Measurements from ENCODE around the gene ACOX2.

DNA sequence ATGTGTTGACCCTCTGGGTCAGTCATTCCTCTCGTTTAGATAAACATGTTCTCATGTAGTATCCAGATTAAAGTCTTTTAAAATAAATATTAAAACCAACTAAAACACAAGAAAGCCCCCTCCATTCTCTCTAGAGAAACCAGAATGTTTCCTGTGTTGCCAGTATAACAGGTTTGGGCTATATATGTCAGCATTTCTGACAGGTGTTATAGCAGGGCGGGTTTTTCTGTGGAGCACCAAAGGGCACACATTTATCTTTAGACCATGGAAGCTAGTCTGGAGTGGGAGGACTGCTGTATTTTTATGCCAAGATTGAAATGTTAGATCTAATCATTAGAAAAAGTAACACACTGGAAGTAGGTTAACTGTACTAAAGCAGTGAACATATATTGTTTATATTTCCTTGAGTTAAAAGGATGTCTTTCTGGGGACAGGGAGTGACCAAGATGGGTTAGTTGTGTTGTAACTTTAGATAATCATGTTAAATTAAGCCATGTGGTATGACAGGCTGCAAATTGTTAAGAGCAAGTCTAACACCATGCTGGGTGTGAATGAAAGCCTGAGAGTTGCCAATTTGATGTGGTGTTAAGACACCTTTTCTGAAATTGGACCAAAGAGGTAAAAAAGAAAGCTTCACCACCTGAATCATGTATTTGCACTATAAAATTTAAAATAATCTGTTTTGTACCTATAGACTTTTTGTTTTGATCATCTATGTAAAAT, 29.5 kb downstream of the ACOX2 start:
- TF ChIP-seq ZNF70 (CRISPR knock-in tag; IDR thresholded peaks at IDR 0.05) (no peak), ZNF8 (CRISPR knock-in tag; IDR thresholded peaks at IDR 0.05) (no peak), ZFP3 (CRISPR knock-in tag; IDR thresholded peaks at IDR 0.05) (no peak), ZC3H10 (CRISPR knock-in tag; IDR thresholded peaks at IDR 0.05) (no peak), TCF4 (CRISPR knock-in tag; IDR thresholded peaks at IDR 0.05; ENCODE audit: borderline replicate concordance) (no peak), ISL1 (CRISPR knock-in tag; IDR thresholded peaks at IDR 0.05) (no peak)
- TF ChIP-seq, protein P1, sequence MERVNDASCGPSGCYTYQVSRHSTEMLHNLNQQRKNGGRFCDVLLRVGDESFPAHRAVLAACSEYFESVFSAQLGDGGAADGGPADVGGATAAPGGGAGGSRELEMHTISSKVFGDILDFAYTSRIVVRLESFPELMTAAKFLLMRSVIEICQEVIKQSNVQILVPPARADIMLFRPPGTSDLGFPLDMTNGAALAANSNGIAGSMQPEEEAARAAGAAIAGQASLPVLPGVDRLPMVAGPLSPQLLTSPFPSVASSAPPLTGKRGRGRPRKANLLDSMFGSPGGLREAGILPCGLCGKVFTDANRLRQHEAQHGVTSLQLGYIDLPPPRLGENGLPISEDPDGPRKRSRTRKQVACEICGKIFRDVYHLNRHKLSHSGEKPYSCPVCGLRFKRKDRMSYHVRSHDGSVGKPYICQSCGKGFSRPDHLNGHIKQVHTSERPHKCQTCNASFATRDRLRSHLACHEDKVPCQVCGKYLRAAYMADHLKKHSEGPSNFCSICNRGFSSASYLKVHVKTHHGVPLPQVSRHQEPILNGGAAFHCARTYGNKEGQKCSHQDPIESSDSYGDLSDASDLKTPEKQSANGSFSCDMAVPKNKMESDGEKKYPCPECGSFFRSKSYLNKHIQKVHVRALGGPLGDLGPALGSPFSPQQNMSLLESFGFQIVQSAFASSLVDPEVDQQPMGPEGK (CRISPR knock-in tag; IDR thresholded peaks at IDR 0.05; ENCODE audit: borderline replicate concordance), result no peak
- TF ChIP-seq, protein P2, sequence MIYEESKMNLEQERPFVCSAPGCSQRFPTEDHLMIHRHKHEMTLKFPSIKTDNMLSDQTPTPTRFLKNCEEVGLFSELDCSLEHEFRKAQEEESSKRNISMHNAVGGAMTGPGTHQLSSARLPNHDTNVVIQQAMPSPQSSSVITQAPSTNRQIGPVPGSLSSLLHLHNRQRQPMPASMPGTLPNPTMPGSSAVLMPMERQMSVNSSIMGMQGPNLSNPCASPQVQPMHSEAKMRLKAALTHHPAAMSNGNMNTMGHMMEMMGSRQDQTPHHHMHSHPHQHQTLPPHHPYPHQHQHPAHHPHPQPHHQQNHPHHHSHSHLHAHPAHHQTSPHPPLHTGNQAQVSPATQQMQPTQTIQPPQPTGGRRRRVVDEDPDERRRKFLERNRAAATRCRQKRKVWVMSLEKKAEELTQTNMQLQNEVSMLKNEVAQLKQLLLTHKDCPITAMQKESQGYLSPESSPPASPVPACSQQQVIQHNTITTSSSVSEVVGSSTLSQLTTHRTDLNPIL (CRISPR knock-in tag; IDR thresholded peaks at IDR 0.05; ENCODE audit: low read depth), result no peak

Data from SK-N-SH treated with all-trans-retinoic acid at 6 μM for 48 hours (cell line).